ENCODE results near the gene TOR1AIP2. TPM values are rescaled to one million over a fixed set of nuclear protein-coding genes. Genes with fewer than 3 reads are reported as not detected.

The TOR1AIP2 gene
- 42.2 and 45.9 TPM in 2 replicates for total RNA-seq

GRCh38 chr1:179877586-179878265, at the start of gene TOR1AIP2:
TSS of gene TOR1AIP2 (minus strand) at chr1:179877803. CDS start at chr1:179852665, 25,138 bp downstream.

GRCh38 chr1:179882253-179883039, 4.8 kb upstream of the TOR1AIP2 start, which contains the start of gene TOR1AIP1:
TSS of gene TOR1AIP1 (plus strand) at chr1:179882285. CDS start at chr1:179882503, 218 bp downstream.

Other genes with a start within 250 kb of the TOR1AIP2 start
- gene FAM163A, start 134.5 kb downstream of the TOR1AIP2 start, total RNA-seq = not detected in 2 replicates
- 33.2 and 43.0 TPM in 2 replicates for gene TOR1AIP1, start 4.5 kb upstream of the TOR1AIP2 start, total RNA-seq
- gene CEP350, start 77.0 kb upstream of the TOR1AIP2 start, total RNA-seq = 19.0 and 20.2 TPM in 2 replicates

All from hair follicular keratinocyte (primary cell).